HG02642 (cell line): Measurements from ENCODE around the gene RAB8B.

ENCODE experiments used
- ATAC-seq: cut with Tn5 transposase; IDR thresholded peaks from one replicate; pipeline ENCODE4 v1.9.1; 2021; ENCODE audit warnings: mild to moderate bottlenecking; ENCODE audit not compliant: unreplicated experiment, poor library complexity

The RAB8B gene

DNA sequence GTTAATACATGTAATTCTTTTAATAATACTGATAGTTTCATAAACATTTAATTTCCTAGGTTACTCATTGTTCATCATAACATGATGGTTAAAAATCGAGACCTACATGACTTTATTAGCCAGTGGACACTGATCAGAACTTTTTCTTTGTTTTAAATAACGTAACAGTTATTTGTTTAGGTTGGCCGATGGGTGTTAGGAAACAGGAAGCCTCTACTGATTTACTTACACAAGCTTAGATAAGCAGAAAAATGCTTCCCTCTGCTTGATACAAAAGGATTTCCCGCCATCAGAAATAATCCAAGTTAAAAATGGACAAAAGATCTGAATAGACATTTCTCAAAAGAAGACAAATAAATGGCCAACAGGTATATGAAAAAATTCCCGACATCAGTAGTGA lies 71.4 kb downstream of the RAB8B start:
- no peak for ATAC-seq

DNA sequence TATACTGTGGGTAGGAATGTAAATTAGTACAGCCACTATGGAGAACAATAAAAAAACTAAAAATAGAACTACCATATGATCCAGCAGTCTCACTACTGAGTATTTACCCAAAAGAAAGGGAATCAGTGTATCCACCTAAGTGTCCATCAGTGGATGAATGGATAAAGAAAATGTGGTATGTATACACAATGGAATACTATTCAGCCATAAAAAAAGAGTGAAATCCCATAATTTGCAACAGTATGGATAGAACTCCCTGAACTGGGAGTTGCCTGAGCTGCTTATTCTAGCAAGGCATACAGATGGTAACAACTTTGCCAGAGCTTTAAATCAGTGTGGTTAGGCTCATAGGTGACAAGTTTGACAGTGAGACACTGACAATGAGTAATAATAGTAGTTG lies 71.9 kb downstream of the RAB8B start:
- no peak for ATAC-seq

DNA sequence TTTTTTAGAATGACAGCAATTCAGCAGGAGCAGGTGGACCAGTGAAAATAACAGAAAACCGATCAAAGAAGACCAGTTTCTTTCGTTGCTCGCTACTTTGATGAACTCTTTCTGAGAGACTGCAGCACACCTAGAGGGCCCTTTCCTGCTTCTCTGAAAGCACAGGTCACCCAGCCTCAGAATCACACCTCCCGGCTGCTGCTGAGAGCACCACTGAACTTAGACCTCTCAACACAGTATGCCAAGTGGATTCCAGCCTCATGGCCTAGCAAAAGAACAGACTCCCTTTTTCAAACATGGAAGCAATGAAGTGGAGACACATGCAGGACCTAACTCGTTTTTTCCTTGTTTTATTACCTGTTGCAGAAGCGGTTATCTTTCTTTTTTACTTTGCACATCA lies 74.1 kb downstream of the RAB8B start:
- no peak for ATAC-seq

DNA sequence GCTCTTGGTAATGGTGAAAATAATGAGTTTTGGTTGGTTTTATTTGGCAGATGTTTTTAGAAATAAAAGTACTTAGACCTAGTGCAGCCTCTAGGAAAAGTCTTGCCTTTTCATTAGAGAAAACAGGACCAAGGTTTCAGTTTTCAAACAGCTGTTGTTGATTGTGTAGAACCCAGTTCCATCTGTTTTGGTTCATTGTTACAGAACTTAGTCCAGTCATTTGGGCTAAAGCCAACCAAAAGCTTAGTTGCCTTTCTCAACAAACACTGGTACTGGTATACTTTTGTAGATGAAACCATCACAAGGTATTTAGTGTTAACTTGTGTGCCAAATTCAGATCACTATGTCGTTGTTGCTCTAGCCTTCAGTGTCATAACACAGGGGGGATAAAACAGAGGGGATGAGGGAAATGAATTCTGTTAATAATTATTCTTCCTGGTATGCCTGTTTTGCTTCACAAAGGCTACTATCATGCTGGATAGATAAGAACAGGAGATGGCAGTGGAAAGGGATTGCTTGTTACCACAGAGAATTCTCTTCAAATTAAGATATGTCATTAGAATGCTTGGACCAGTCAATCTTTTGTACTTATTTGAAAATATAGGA lies 75.4 kb downstream of the RAB8B start:
- no peak for ATAC-seq

DNA sequence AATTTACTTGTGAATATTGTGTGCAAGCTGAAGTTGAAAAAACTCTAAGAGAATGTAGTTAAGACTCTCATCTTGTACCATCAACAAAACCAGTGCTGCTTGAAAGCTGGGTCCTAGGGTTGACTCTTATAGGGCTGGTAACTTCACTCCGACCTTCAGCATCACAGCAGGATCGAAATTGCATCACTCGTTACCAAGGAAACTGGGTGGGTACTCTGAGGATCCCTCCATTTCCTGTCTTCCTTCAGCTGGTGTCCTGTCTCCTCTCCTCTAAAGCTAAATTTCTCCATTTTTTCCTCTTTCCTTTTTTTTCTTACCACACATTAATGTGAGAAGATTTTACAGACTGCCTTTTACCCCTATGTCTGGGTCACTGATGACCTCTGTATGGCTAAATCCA lies 85.0 kb downstream of the RAB8B start:
- no peak for ATAC-seq

DNA sequence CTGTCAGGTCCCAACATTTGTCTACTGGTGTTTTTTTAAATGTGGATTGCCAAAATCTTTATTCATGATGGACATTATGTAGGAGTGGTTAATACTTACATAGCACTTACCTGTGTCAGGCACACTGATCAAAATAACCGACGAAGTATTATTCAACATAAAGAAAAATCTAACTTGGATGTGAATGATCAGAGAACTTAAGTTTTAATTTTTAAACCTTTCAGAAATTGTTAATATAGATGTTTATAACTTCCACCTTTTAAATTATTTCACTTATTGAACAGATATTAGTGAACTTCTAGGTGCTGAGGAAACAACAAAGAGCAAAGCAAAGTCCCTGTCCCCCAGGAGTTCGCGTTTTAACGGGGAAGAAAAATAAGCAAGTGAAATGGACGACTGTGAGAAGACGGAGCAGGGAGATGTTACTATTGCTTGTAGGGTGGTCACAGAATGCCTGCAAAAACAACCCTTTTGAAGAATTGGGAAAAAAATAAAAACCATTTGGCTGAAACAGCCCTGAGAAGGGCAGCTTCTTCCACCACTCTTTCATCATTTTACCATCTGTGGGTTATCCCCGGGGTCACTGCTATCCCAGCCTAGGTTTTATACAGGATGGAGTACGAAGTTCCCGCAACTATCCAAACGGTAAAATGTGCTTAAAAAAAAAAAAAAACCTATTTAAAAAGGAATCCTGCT lies 87.1 kb downstream of the RAB8B start:
- ATAC-seq: peak; percentile 10

DNA sequence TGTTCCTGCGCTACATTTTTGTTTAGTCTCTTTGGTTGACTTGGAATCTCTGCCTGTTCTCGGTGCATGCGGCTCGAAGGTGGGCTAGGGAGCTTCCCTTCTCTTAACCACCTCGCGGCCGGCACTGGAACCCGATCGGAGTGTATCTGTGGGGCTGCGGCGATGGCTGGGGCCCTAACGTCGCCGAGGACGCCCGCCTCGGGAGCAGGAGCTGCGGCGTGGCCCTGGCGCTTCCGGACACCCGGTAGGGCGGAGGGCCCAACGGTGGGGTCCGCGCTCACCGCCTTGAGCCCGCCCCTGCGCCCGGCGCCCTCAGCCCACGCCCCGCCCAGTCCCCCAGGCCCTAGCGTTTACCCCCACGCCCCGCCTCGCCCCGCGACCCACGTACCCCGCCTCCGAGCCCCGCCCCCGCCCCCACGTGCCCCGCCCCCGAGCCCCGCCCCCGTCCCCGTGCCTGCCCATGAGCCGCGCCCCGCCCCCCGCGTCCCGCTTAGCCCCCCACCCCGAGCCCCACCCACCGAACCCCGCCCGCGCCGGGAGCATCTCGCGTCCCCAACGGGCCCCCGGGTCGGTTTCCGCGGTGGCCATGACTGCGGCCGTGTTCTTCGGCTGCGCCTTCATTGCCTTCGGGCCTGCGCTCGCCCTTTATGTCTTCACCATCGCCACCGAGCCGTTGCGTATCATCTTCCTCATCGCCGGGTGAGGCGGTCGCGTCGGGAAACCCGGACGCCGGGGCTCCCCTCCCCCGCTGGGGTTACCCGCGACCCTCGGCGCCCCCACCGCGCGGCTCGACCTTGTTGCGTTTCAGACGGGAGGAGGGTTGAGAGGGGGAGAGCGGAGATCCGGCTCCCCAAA lies 87.9 kb downstream of the RAB8B start, which contains the start of gene APH1B:
TSS of gene APH1B (plus strand) at position 568 of the 855 bp plus-strand sequence. CDS start at position 587, 19 bp downstream.
- ATAC-seq: peak; percentile 92

DNA sequence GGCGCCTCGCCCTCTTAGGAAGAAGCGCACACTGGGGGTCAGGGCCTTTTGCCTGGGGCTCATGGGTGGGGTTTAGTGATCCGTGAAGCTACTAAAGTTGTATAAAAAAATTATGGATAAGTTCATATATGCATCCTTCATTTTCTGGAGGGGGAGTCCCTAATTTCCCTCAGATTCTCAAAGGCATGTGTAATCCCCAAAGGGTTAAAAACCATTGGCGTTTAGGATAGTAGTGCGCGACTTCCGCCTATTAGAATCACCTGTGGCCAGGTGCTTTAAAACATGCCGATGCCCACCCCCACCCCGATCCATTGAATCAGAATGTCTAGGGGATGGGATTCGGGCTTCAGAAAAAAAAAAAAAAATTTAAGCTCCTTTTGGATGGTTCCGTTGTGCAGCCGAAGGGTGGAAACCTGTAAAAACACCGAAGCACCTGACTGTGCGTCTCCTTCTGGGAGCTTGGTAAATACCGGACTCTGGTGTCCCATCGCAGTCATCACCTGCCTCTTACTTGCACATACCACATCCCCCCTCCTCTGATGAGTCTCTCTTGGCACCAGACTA lies 88.6 kb downstream of the RAB8B start:
- no peak for ATAC-seq

DNA sequence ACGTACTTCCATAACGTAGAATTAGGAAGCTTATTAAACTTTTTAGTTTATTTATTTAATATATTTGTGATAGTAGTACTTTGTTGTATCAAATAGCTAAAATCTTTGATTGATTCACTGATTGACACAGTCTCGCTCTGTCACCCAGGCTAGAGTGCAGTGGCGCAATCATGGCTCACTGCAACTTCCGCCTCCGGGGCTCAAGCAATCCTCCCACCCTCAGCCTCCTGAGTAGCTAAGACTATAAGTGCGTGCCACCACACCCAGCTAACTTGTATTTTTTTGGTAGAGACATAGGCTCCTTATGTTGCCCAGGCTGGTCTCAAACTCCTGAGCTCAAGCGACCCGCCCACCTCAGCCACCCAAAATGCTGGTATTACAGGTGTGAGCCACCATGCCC lies 93.7 kb downstream of the RAB8B start:
- ATAC-seq: no peak

DNA sequence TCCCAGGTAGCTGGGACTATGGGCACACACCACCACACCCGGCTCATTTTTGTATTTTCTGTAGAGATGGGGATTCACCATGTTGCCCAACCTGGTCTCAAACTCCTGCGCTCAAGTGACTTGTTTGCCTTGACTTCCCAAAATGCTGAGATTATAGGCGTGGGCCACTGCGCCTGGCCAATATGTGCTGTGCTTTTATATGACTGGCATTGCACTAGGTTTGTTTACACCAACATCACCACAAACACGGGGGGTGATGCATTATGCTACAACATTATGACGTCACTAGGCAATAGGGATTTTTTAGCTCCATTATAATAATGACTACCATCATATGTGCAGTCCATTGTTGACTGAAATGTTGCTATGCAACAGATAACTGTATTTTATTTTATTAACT lies 94.9 kb downstream of the RAB8B start:
- no peak for ATAC-seq

DNA sequence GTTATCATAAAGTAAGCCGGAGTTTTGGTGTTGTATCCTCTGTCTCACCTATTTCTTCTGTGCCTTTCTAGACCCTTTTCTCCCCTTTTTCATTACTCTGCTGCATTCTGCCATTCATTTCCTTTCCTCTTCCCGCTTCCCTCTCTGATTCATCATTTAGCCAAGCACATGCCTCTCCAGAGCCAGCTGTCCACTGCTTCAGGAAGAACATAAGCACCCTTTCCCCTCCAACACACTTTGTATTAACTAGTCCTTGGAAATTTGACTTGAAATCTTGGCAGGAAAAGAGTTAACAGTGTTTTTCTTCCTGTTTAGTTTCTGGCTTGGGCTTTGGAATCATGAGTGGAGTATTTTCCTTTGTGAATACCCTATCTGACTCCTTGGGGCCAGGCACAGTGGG lies 97.7 kb downstream of the RAB8B start:
- ATAC-seq: no peak

DNA sequence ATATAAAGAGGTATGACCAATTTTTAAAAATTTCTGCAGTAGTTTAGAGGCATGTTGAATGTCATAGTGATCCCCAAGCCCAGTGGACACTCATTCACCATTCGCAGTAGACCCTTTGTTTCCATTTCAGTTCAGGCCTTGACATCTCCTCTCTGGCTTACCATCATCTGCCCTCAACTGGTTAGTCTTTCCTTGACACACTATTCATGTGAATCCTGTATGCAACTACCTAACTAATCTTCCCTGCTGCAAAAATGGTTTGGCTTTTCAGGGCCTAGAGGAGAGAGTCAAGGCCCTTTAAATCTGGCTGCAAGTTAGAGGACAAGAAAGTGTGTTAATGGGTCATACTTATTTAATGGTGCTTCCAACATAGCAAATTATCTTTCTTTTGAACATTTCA lies 98.9 kb downstream of the RAB8B start:
- no peak for ATAC-seq

DNA sequence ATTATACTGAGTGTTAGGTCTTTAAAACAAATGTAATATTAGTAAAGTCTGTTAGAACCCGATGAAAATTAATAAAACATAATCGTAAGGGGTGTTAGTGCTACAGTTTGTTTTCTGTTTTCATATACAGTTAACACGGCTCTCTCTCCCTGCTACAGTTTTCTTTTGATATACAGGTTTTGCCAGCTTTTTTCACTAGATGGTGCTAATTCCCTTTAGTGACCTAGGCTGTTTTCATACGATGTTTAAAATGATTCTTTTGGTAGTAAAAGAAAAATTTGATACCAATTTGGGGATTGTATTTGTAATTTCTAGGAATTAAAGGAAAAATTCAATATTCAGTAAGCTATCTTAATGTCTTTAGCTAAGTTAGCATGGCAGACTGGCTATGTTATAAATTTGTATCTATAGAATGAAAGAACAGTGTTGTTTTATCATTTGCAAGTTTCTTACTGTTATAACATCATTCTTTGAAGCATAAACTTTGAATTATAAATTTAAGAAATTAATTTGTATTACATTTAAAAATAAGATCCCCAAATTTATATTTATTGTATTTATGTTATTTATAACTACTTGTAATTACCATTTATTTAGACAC lies 99.5 kb downstream of the RAB8B start:
- no peak for ATAC-seq

DNA sequence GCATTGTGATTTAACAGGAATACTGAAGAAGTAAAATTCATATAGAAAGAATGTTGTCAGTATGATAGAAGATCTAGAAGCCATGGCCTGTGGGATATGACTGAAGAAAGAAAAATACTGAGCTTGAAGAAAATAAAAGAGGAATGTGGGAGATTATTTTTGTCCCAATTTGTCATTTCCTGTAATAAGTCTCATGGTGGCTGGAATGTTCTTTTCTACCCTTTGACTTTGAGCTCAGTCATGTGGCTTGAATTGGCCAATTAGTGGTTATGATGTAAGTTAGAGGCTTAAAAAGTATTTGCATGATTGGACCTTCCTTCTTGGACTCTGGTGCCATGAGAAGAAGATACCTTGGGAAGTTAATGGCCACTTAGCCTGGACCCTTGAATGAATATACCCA lies 102.1 kb downstream of the RAB8B start:
- ATAC-seq: no peak

DNA sequence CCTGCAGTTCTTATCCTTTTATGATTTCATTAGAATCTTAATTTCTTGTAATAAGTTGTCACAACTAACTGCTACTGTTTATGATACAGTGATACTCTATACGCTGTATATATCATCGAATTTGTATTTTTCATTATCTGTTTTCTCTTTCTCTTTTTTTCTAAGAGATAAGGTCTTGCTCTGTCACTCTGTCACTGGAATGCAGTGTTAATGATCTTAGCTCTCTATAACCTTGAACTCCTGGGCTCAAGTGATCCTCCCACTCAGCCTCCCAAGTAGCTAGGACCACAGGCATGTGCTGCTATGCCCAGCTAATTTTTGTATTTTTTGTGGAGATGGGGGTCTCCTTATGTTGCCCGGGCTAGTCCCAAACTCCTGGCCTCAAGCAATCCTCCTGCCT lies 102.8 kb downstream of the RAB8B start:
- ATAC-seq: no peak

DNA sequence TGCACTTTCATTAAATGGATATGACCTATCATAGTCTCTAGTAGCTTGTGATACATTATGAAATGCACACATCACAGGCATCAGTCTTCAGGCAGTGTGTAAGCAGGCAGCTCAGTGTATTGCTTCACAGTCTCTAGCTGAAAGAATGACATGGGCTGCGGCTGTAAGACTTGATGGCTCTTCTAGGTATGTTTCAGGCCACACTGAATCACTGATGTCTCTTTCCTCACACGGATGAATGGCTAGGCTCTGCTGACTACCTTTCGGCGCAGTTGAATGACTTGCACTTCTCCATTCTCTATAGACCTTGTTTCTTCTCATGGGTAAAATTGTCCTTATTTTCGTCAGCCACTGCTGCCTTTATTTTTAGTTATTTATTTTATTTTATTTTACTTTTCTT lies 103.4 kb downstream of the RAB8B start:
- ATAC-seq: no peak

DNA sequence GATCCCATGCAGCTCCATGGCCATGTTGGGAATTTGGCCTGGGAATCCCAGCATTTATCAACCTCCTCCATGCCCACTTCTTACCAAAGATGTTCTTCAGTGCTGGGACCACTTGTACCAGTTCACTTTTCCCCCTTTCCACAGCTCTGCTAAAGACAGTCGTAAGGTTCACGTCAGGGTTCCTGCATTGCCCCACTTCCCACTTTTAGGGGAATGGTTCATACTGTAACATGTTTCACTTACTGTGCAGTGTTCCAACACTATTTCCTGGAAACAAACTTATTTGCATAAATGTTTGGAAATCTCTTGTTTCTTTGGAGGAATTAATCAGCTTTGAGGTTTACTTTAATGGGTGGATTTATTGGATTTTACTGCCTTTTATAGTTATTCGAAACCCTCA lies 105.0 kb downstream of the RAB8B start:
- ATAC-seq: no peak

DNA sequence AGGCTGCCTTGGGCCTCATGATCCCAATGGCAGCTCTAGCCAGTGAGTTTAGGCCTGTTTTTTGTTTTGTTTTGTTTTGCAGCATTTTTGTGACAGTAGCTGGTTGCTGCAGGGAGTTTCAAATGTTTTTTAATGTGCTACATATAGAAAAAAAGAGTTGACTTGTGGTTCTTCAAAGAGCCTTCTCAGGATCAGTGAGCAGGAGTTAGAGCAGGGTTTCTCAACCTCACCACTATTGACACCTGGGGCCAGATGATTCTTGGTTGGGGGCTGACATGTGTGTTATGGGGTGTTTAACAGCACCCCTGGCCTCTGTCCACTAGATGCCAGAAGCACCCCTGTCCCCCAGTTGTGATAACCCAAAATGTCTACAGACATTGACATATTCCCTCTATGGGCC lies 105.9 kb downstream of the RAB8B start:
- no peak for ATAC-seq

DNA sequence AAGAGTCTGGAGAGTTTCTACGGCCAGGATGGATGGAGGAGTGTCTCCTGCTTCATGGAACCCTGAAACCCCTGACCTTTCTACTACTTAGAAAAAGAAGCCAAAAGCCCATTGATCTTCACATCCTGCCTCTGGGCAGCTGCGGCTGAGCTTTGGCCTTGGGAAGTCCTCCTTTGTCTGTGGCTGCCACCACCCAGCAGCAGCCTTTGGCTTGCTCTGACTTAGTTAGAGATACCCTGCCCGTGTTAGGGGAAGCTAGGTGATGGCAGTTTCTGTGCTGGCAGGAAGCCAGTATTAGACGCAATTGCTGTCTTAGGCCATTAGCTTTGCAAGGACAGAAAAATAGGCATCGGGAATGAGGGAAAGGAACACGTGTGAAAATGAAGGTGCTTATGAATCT lies 106.8 kb downstream of the RAB8B start:
- no peak for ATAC-seq

DNA sequence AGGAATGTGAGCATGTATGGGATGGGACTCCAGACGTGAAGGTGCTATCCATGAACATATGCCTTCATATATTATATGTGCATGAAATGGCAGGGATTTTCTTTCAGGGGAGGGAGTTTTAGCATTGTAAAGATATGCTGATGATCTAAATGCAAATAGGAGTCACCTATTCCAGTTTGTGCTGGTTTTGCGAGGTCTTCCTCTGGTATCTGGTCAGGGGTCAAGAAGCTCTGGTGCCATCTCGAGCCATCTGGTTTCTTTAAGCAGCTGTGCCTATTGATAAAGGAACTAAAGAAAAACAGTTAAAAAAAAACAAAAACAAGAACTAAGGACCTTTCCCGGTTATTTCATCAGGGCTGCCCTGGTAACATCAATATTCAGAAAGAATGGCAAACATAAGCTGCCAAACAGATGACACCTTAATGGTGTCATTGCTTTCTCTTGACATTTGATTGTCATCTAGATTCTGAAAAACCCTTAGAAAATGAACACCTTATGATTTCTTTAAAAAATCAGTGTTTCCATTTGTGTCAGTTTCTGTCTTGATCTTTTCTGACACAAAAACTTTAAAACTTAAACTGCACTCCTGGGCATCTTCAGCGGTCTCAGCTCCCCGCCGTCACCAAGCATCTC lies 110.7 kb downstream of the RAB8B start:
- ATAC-seq: no peak
